Stimulated activated CD8-positive, alpha-beta memory T cell treated with anti-CD3 and anti-CD28 coated beads, Interleukin-15, amount 100 ng/mL, for 4 hours (primary cell): ENCODE measurements around the gene CINP.
A peak's percentile ranks its signal among the peaks of the same experiment; 100 is the strongest.
"Not testable (repeated sequence)": the region's sequence is repeated elsewhere in the genome, so short reads cannot be mapped to it uniquely, and the experiment has no call there.

ENCODE experiments used
- DNase-seq, 2 donors: peaks; one replicate each; pipeline ENCODE4 v3.0.0-alpha.2; 2020; ENCODE audit warnings: low read depth in 2 of 2

The CINP gene

DNA sequence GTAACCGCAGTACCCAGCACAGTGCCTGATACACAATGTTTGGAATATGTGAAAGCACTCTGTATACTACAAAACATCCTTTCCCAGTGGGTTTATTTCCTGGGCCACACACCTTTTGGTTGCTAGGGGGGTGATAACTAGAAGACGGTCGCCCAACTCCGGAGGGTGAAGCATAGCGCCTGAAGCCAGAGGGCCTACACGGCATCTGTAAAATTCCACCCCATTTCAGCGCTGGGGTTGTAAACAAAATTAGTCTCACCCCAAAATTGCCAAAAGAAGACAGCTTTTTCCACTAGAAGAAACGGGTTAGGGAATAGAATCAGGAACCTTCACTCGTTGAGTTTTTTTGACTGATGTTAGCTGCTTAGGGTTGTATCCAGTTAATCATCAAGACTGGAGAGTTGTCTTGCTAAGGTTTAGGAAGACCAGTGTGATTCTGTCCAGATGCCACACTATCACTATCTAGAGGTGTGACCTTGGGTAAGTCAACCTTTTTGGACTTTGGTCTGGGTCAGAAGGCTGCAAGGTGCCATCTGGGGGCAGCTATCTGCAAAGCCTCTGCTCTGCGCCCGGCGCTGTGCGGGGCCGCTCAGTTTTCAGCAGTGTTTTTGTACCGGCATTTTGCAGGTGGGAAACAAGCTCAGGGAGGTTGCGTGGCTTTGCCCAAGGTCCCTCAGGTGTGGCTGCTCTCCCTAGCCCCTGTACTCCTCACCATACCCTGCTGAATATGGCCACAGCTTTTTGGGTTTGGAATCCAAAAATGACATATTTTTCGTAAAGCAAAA, 41.8 kb downstream of the CINP start:
- DNase-seq = no peak

- DNase-seq = peak; percentile 30 to 39
These were observed 42.5 kb downstream of the CINP start for GRCh38 chr14:102320033-102320660.

GRCh38 chr14:102319351-102320032, 43.2 kb downstream of the CINP start, which contains the start of gene ZNF839:
Gene ZNF839 (plus strand): TSS chr14:102319746. CDS start chr14:102319766, 20 bp downstream.
- DNase-seq = peak; percentile 81 to 91

- DNase-seq = no peak
These were observed 43.9 kb downstream of the CINP start for GRCh38 chr14:102318781-102319276.

DNA sequence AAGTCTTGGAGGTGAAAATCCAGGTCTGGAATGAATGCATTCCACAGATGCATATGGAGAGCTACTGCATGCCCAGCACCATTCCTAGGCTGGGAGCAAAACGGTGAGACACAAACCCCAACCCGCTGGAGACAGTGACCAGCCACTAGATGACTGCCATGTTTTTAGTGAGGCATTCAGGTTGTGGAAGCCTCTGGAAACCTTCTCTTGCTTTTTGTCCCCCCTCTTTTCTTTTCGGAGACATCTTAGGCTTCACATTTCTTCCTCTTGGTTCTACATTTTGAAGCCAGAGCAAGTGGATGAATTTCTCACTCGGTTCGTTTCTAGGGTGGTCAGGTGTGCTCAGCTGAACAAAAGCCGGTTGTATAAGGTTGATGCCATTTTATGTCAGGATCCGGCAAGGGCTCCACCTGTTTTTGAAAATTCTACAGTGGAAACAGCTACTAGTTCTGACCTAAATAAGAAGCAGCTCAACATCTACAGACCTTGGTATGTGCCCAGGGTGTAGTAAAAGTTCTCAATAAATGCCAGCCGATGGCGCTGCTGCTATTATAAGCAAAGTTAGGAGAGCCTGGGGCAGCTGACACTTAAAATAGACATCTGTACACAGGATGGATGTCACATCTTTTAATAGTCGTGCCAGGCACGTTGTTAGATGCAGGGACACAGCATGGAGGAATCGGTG, 45.0 kb downstream of the CINP start:
- DNase-seq = no peak

GRCh38 chr14:102316743-102317563, 45.7 kb downstream of the CINP start:
- DNase-seq = peak; percentile 83 to 88

- DNase-seq = no peak
These were observed 46.4 kb downstream of the CINP start for GRCh38 chr14:102316338-102316742.

GRCh38 chr14:102315121-102315520, 47.6 kb downstream of the CINP start:
- no peak for DNase-seq

DNA sequence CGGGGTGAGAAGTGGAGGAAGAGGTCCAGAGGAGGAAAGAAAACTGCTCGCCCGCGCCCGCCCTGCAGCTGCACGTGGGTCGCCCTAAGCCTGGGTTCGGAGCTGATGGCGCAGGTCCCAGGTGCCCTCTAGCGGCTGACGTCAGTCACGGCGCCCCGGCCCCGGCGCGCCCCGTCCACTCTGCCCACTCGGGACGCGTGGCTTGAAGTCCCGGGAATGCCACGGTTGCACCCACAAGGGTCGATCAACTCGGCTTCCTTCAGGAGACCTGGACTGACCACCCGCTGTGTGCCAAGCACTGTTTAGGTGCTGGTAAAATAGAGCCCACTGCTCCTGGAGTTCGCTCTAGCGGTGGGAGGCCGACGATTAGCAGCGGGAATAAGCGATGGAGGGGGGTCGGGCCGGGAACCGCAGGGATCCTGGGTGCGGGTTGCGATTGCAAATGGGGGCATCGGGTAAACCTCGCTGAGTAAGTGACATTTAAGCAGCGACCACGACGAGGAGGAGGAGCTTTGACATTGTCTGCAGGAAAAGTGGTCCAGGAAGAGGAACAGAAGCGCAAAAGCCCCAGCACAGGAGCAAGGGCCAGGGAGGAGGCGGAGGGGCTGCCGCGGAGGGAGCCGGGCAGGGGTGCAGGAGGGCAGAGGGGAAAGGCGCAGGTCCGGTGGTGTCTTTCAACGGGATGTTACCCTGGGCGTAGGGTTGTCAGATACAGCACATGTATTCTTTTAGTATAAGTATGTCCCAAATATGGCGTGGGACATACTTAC, 48.3 kb downstream of the CINP start:
- DNase-seq = peak; percentile 59 to 62

DNA sequence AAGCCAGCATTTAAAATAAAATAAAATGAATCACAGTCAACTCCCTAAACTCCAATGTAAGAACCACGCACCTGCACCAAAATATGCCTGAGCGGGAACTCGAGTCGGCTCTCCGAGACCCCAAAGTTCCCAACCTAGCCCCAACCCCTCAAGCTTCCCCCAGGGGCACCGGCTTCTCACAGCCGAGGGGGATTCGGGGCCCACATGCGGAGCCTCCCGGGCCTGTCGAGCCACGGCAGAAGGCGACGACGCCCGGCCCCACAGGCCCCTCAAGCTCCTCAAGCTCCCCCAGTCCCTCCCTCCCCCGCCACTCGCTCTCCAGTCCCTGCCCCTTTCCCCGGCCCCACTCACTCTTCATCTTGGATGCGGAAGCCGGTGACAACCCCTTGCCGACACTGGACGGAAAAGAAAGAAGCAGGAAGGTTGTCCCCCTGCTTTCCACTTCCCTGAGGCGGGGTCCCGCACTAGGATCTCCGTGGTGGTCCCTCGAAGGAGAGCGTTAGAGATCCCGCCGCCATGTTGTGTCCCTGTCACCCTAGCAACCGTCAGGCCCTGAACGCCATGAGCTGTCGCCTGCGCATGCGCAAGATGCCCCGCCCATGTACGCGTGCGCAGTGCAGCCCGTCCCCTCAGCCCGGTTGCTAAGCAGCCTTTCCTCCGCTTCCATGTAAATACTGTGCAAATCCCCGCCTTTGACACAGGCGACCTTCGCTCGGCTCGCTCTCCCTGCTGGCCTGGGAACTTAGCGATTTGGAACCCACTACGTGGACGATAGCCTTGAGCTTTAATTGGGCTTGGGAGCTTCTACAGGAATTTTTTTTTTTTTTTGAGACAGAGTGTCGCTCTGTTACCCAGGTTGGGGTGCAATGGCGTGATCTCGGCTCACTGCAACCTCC, 57.8 kb downstream of the CINP start, which contains the start of gene MOK:
MOK (minus strand) TSS at position 554 of the 896 bp plus-strand sequence; CDS start at position 358, 196 bp downstream.
- DNase-seq = peak; percentile 91 to 94

DNA sequence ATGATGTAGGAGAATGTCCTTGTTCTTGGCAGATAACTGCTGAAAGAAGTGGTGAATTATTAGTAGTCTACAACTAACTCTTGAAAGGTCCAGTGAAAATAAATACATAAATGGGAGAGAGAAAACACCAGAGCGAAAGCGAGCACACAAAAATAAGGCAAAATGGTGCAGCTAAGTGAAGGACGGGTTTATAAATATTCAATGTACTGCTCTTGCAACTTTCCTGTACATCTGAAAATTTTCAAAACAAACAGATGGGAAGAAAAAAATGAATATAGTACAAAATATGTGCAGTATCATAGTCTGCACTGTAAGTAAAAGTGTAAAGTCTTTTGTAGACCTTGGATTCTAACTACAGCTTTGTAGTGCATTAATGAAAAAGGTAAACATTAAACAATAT, 59.0 kb downstream of the CINP start:
- DNase-seq = no peak

- DNase-seq = not testable (repeated sequence)
These were observed 64.2 kb downstream of the CINP start for GRCh38 chr14:102298303-102299070.
